GM19328 (cell line): ENCODE measurements around the gene FIS1.
"Not testable (repeated sequence)": the region's sequence is repeated elsewhere in the genome, so short reads cannot be mapped to it uniquely, and the experiment has no call there.

Experiments
- ATAC-seq: cut with Tn5 transposase; IDR thresholded peaks from one replicate; pipeline ENCODE4 v1.9.1; 2021; ENCODE audit warnings: mild to moderate bottlenecking, moderate library complexity; ENCODE audit not compliant: unreplicated experiment

The FIS1 gene

DNA sequence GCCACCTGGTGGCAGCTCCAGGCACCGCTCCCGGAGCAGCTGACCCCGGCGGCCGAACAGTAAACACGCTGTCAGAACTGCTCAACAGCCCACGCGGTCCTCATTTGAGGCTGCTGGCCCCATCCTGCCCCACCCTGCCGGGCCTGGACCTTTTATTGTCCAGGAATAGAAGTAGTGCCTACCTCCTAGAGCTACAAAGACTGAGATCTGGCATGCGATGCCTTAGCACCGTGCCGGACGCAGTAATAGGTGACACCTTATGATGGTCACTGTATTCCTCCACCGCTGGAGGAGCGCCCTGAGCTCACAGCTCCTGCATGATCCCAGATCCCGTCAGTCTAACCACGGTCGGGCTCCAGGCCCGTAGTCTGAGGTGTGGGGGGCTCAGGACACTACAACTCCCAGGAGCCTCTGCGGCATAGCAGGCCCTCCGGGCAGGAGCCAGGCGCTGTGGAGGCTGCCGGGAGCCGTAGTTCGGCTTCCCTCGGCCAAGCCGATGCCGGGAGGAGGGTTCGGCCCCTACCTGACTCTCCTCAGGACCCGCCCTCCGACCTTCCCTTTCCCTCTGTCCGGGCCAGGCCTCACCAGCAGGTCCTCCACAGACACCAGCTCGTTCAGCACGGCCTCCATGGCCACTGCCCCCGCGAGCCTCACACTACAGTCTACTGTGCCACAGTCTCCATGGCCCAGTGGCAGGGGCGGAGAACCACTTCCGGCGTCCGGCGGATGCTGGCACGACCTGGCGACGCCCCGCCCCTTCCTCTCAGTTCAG lies at the start of gene FIS1:
Gene FIS1 (minus strand): TSS at position 707 of the 772 bp plus-strand sequence. CDS start 77 bp downstream, at position 630.
- peak; percentile 87 for ATAC-seq

- no peak for ATAC-seq
Observed at GRCh38 chr7:101294039-101294831, 49.4 kb upstream of the FIS1 start.

DNA sequence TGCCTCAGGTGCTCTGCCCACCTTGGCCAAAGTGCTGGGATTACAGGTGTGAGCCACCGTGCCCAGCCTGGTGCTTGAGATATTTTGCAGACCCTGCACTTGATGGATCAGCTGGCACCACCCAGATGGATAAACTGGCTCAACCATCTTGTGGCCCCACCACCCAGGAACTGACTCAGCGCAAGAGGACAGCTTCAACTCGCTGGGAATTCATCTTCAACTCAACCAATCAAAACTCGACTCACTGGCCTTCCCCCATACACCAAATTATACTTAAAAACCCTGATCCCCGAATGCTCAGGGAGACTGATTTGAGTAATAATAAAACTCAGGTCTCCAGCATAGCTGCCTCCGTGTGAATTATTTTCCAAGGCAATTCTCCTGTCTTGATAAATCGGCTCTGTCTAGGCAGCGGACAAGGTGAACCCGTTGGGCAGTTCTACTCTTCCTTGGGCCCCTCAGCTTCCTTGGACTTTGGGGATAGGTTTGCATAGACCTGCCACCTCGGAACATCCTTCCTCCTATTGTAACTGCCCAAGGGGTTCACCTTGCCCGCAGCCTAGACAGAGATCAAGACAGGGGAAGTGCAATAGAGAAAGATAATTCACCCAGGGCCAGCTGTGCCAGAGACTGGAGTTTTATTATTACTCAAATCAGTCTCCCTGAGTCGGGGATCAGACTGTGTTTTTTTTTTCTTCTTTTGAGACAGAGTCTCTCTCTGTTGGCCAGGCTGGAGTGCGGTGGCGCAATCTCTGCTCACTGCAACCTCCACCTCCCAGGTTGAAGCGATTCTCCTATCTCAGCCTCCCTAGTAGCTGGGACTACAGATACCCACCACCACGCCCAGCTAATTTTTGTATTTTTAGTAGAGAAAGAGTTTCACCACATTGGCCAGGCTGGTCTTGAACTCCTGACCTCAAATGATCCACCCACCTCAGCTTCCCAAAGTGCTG lies 48.5 kb upstream of the FIS1 start:
- not testable (repeated sequence) for ATAC-seq

GRCh38 chr7:101292566-101292965 lies 47.7 kb upstream of the FIS1 start:
- not testable (repeated sequence) for ATAC-seq

GRCh38 chr7:101290186-101291037 lies 45.5 kb upstream of the FIS1 start:
- not testable (repeated sequence) for ATAC-seq

DNA sequence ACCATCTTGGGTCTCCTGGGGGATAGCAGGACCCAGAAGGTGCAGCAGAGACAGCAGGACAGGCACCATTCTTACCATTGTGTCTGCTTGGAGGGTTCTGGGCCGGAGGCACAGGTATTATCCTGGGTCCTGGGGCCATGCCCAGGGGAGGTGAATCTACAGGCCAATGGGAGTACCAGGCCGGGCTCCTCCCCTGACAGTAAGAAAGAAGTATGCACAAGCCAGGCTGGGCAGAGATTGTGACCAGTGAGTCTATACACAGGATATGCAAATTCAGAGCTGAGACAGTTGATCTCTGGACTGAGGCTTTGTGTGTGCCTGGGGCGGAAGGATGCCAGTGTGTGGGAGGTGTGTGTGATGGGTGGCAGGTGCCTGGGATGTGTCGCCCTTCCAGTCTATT lies 44.8 kb upstream of the FIS1 start:
- not testable (repeated sequence) for ATAC-seq

DNA sequence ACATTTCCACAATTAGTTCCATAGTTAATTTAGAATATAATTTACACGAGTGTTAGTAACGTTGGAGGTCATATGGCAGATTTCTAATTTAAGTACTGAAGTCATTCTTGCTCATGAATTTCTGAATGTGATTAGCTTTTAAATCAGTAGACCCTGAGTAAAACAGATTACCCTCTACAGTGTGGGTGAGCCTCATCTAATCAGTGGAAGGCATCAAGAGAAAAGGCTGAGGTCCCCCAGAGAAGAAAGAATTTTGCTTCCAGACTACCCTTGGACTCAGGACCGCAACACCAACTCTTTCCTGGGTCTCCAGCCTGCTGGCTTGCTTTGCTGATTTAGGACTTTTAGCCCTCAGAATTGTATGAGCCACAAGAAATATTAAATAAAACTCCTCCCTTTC lies 43.6 kb upstream of the FIS1 start:
- no peak for ATAC-seq

DNA sequence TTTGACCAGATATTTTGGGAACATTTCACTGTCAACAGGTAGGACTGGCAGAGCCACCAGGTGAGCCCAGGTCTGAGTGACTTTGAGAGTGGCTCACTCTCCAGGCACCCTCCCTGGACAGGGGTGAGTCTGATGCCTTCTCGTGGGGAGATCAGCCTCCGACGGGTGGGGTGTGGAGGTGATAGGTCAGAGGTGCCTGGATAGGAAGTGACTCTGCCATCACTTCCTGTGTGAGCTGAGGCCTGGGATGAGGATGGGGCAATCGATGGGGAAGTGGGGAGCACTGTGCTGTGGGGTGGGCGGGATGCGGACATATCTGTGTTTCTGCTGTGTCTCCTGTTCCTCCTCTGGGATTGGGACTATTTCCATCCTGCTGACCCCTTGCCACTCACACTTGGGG lies 42.2 kb upstream of the FIS1 start:
- no peak for ATAC-seq

DNA sequence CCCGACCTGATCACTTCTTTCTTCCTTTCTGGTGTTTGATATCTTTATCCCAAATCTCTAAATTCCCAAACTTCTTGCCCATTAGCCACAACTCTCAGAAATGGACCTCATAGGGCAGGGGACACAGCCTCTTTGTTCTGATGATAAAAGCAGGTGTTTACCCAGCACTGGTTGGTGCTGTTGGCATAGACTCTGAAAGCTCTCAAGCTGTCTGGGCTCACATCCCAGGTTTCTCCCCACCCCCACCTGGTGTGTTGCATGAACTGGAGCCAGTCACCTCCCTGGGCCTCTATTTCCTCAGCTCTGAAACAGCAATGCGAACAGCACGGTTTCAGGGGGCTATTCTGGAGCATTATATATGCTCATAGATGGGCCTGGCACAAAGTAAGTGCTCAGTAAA lies 41.0 kb upstream of the FIS1 start:
- ATAC-seq, result not testable (repeated sequence)

- ATAC-seq, result no peak
Observed at GRCh38 chr7:101285171-101285570, 40.3 kb upstream of the FIS1 start.

- ATAC-seq, result not testable (repeated sequence)
Observed at GRCh38 chr7:101280912-101281311, 36.0 kb upstream of the FIS1 start.

GRCh38 chr7:101278461-101279292 lies 33.8 kb upstream of the FIS1 start:
- ATAC-seq, result no peak

DNA sequence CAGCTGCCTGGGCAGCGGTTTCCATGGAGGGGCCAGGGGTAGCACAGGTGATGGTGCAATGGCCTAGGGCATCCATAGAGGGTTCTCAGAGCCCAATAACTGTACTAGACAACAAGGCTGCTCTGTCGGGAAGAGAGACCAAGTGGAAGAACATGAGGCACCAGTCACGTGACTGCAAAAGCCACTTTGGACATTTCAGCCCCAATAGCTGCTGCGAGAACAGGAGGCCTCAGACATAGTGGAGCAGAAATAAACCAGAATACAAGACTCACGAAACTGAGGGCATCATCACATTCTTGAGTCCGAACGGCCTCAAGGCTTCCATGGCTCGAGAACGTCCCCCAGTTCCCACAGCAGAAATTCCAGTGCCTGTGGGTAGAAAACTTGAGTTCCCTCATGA lies 32.3 kb upstream of the FIS1 start:
- ATAC-seq, result no peak

GRCh38 chr7:101273206-101273605 lies 28.3 kb upstream of the FIS1 start:
- no peak for ATAC-seq

DNA sequence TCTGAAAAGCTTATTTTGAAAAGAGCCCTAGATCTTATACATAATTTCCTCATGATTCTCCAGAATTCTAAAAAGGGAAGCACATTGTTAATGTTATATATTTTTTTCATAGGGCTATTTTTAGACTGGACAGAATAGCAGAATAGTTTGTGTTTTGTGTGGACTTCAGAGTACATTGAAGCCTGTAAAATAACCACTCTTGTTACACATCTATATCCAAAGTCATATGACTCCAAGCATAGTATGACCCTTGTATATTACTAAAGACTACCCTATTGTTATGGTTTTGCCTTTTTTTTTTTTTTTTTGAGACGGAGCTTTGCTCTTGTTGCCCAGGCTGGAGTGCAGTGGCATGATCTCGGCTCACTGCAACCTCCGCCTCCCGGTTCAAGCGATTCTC lies 26.1 kb upstream of the FIS1 start:
- no peak for ATAC-seq

- ATAC-seq, result no peak
Observed at GRCh38 chr7:101269664-101270063, 24.8 kb upstream of the FIS1 start.

DNA sequence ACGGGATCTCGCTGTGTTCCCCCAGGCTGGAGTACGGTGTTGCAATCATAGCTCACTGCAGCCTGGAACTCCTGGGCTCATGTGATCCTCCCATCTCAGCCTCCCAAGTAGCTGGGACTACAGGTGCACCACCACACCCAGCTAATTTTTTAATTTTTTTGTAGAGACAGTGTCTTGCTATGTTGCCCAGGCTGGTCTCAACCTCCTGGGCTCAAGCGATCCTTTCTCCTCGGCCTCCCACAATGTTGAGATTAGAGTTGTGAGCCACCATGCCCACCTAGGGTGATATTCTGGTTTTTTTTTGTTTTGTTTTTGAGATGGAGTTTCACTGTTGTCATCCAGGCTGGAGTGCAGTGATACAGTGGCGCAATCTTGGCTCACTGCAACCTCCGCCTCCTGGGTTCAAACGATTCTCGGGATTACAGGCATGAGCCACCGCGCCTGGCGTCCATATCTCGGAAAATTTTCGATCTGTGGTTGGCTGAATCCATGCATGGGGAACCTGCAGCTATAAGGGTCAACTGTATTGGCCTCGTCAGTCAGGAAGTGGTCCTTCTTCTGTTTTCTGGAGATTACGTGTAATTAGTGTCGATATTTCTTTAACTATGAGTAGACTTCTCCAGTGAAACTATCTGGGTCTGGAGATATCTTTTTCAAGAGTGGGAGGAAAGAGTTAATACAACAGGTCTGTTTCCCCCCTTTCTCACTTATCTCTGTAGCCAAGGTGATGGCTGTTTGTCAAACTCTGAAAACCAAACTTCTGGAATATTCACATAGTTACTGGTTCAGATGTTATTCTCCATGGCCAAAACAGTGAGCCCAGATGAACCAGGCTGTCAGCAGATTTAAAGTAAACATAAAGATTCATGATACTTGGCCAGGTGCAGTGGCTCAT lies 21.0 kb upstream of the FIS1 start:
- no peak for ATAC-seq

GRCh38 chr7:101264102-101264706 lies 19.3 kb upstream of the FIS1 start:
- not testable (repeated sequence) for ATAC-seq
